ENCODE measurements around the gene CD55.

Gene CD55

DNA sequence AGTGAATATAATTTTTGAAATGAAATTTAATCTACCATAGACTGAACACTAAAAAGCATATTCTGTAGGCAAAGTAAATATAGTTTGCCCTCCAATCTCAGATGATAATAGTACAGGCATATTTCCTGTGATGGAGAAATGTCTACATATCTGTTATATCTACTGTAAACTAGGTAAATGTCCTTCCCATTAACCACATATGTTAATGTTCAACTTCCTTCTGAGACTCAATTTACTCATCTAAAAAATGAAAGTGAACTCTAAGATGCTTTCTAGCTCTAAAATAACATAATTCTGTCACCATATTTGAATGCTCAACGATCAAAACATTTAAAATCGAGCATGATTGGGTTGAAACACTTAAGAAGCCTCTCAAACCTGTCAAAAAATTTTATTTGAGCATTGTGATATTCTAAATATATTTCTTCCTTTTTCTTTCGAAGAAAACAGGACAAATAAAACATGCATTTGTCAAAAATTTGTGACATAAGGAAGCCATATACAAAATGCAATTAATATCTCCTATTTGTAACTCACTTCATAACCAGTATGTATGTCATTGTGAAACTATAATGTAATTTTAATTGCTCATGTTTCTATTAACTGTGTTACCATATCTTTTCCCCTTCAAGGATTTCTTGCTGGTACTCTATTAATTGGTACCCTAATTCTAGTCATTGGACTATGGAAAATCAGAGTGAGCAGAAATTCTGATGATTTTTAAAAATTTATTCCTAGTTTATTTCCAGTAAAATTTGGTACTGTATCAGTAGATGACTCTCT is 34.2 kb downstream of the CD55 start:
- H3K27ac ChIP-seq (replicated peaks): no peak overlapping the region
- TF ChIP-seq CTCF (IDR thresholded peaks at IDR 0.05; ENCODE audit: insufficient read depth, low read length) (no peak), GABPA (IDR thresholded peaks at IDR 0.05; ENCODE audit: low read depth) (no peak), REST (IDR thresholded peaks at IDR 0.05; ENCODE audit: insufficient replicate concordance, low read depth) (no peak)
- no peaks in the 10 kb centered on the region for H3K27me3 ChIP-seq (ENCODE audit: insufficient read depth, poor library complexity, severe bottlenecking)
- no peak for DNase-seq (ENCODE audit: low read depth in 1 of 2, low spot score in 1 of 2)
- H3K4me3 ChIP-seq (replicated peaks; ENCODE audit: insufficient read depth, low read length): no peak overlapping the region

GRCh38 chr1:207361029-207361428 is 39.6 kb downstream of the CD55 start:
- Histone ChIP-seq H3K27ac (replicated peaks) (no peak overlapping the region), H3K27me3 (ENCODE audit: insufficient read depth, poor library complexity, severe bottlenecking) (no peaks in the 10 kb centered on the region), H3K4me3 (replicated peaks; ENCODE audit: insufficient read depth, low read length) (no peak overlapping the region)
- DNase-seq (ENCODE audit: low read depth in 1 of 2, low spot score in 1 of 2): no peak
- TF ChIP-seq CTCF (IDR thresholded peaks at IDR 0.05; ENCODE audit: insufficient read depth, low read length): no peak
- TF ChIP-seq REST (IDR thresholded peaks at IDR 0.05; ENCODE audit: insufficient replicate concordance, low read depth): no peak
- no peak for TF ChIP-seq POLR2AphosphoS5 (IDR thresholded peaks at IDR 0.05; ENCODE audit: low read depth)
- no peak for TF ChIP-seq SPI1 (IDR thresholded peaks at IDR 0.05; ENCODE audit: borderline replicate concordance, low read depth)
- TF ChIP-seq GABPA (IDR thresholded peaks at IDR 0.05; ENCODE audit: low read depth): no peak

DNA sequence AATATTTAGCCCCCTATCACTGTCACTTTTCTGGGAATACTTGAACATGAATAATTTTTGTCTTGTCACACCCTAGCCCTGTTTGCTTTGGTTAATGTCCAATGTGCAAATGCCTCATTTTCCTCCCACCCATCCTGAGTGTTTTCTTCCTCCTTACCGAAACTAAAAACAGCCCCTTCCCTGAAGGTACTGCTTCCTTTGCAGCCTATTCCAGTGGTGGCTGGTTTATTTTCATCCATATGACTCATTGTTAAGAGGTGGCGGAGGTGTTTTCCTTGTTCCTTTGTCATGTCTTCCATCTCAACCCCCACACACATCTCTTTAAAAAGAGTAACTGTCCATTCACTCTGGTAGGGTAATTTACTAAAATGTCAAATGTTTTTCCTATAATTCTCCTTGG is 40.4 kb downstream of the CD55 start:
- DNase-seq (ENCODE audit: low read depth in 1 of 2, low spot score in 1 of 2): no peak
- H3K4me3 ChIP-seq (replicated peaks; ENCODE audit: insufficient read depth, low read length): no peak overlapping the region
- TF ChIP-seq POLR2AphosphoS5 (IDR thresholded peaks at IDR 0.05; ENCODE audit: low read depth) (no peak), GABPA (IDR thresholded peaks at IDR 0.05; ENCODE audit: low read depth) (no peak), CTCF (IDR thresholded peaks at IDR 0.05; ENCODE audit: insufficient read depth, low read length) (no peak), SPI1 (IDR thresholded peaks at IDR 0.05; ENCODE audit: borderline replicate concordance, low read depth) (no peak), REST (IDR thresholded peaks at IDR 0.05; ENCODE audit: insufficient replicate concordance, low read depth) (no peak)
- no peak overlapping the region for H3K27ac ChIP-seq (replicated peaks)
- H3K27me3 ChIP-seq (ENCODE audit: insufficient read depth, poor library complexity, severe bottlenecking): no peaks in the 10 kb centered on the region
